MV-4-11 (cell line): ENCODE data around the gene ZNF555.
A peak's percentile ranks its signal among the peaks of the same experiment; 100 is the strongest.
"Not testable (repeated sequence)": the region's sequence is repeated elsewhere in the genome, so short reads cannot be mapped to it uniquely, and the experiment has no call there.

Experiments
- DNase-seq: peaks from one replicate; lab custom pipeline; 2025; lab: John Stamatoyannopoulos, UW

ZNF555 gene

GRCh38 chr19:2840794-2841791 lies at the start of gene ZNF555:
TSS of gene ZNF555 (plus strand) at chr19:2841475. CDS start at chr19:2841573, 98 bp downstream.
- DNase-seq: peak; percentile 100

GRCh38 chr19:2791876-2792275 lies 49.4 kb upstream of the ZNF555 start:
- no peak for DNase-seq

- not testable (repeated sequence) for DNase-seq
These were observed 48.6 kb upstream of the ZNF555 start for GRCh38 chr19:2792666-2793065.

GRCh38 chr19:2793126-2793525 lies 48.1 kb upstream of the ZNF555 start:
- DNase-seq: no peak

- no peak for DNase-seq
These were observed 47.7 kb upstream of the ZNF555 start for GRCh38 chr19:2793577-2793976.

- DNase-seq: no peak
These were observed 45.2 kb upstream of the ZNF555 start for GRCh38 chr19:2795827-2796658.

- DNase-seq: no peak
These were observed 44.5 kb upstream of the ZNF555 start for GRCh38 chr19:2796659-2797266.

GRCh38 chr19:2797280-2797679 lies 44.0 kb upstream of the ZNF555 start:
- no peak for DNase-seq

- peak; percentile 86 for DNase-seq
These were observed 43.1 kb upstream of the ZNF555 start for GRCh38 chr19:2798158-2798685.

GRCh38 chr19:2798733-2799132 lies 42.5 kb upstream of the ZNF555 start:
- peak; percentile 62 for DNase-seq

GRCh38 chr19:2799273-2800020 lies 41.8 kb upstream of the ZNF555 start:
- DNase-seq: no peak

GRCh38 chr19:2800506-2800905 lies 40.8 kb upstream of the ZNF555 start:
- no peak for DNase-seq

- no peak for DNase-seq
These were observed 38.4 kb upstream of the ZNF555 start for GRCh38 chr19:2802826-2803225.

GRCh38 chr19:2803486-2804155 lies 37.7 kb upstream of the ZNF555 start:
- no peak for DNase-seq

GRCh38 chr19:2804156-2805004 lies 36.9 kb upstream of the ZNF555 start:
- no peak for DNase-seq

GRCh38 chr19:2805261-2805900 lies 35.9 kb upstream of the ZNF555 start:
- DNase-seq: no peak

GRCh38 chr19:2805991-2806649 lies 35.2 kb upstream of the ZNF555 start:
- no peak for DNase-seq

GRCh38 chr19:2806736-2807378 lies 34.4 kb upstream of the ZNF555 start:
- no peak for DNase-seq
